Activated CD4-positive, alpha-beta T cell treated with anti-CD3 and anti-CD28 coated beads for 4 hours (primary cell): ENCODE measurements around the gene RTP1.
"Not testable (repeated sequence)": the region's sequence is repeated elsewhere in the genome, so short reads cannot be mapped to it uniquely, and the experiment has no call there.

Experiments used
- DNase-seq, 2 donors: peaks; one replicate each; pipeline ENCODE4 v3.0.0-alpha.2; 2020

Gene RTP1

GRCh38 chr3:187197335-187197649 is at the start of gene RTP1:
Gene RTP1 (plus strand): TSS chr3:187197486. CDS start chr3:187197516, 30 bp downstream.
- no peak for DNase-seq

GRCh38 chr3:187150186-187150585 is 47.1 kb upstream of the RTP1 start:
- DNase-seq = no peak

GRCh38 chr3:187150599-187150998 is 46.7 kb upstream of the RTP1 start:
- peak; percentile 63 to 66 for DNase-seq

GRCh38 chr3:187161556-187161955 is 35.7 kb upstream of the RTP1 start:
- no peak for DNase-seq

- DNase-seq = no peak
Observed at GRCh38 chr3:187162265-187162953, 34.9 kb upstream of the RTP1 start.

GRCh38 chr3:187165144-187165543 is 32.1 kb upstream of the RTP1 start:
- DNase-seq = peak; percentile 27 to 53

GRCh38 chr3:187166750-187167149 is 30.5 kb upstream of the RTP1 start:
- no peak for DNase-seq

- no peak for DNase-seq
Observed at GRCh38 chr3:187167777-187168176, 29.5 kb upstream of the RTP1 start.

GRCh38 chr3:187169231-187169960 is 27.9 kb upstream of the RTP1 start:
- DNase-seq = no peak

- not testable (repeated sequence) for DNase-seq
Observed at GRCh38 chr3:187170911-187171310, 26.4 kb upstream of the RTP1 start.

GRCh38 chr3:187172929-187173328 is 24.4 kb upstream of the RTP1 start:
- no peak for DNase-seq

GRCh38 chr3:187181454-187182170 is 15.7 kb upstream of the RTP1 start:
- DNase-seq = no peak

GRCh38 chr3:187183210-187183862 is 13.9 kb upstream of the RTP1 start:
- no peak for DNase-seq

- no peak for DNase-seq
Observed at GRCh38 chr3:187183903-187184302, 13.4 kb upstream of the RTP1 start.

GRCh38 chr3:187185759-187186158 is 11.5 kb upstream of the RTP1 start:
- no peak for DNase-seq

GRCh38 chr3:187186375-187186774 is 10.9 kb upstream of the RTP1 start:
- no peak for DNase-seq

GRCh38 chr3:187186801-187187421 is 10.4 kb upstream of the RTP1 start:
- no peak for DNase-seq

- DNase-seq = no peak
Observed at GRCh38 chr3:187188931-187189330, 8.4 kb upstream of the RTP1 start.

- no peak for DNase-seq
Observed at GRCh38 chr3:187191271-187191670, 6.0 kb upstream of the RTP1 start.

GRCh38 chr3:187193181-187193580 is 4.1 kb upstream of the RTP1 start:
- no peak for DNase-seq

GRCh38 chr3:187196573-187197334 is 532 bp upstream of the RTP1 start:
- DNase-seq = no peak

- no peak for DNase-seq
Observed at GRCh38 chr3:187198490-187198889, 1.2 kb downstream of the RTP1 start.
